ENCODE measurements around the gene RPS6KL1.

Gene RPS6KL1

DNA sequence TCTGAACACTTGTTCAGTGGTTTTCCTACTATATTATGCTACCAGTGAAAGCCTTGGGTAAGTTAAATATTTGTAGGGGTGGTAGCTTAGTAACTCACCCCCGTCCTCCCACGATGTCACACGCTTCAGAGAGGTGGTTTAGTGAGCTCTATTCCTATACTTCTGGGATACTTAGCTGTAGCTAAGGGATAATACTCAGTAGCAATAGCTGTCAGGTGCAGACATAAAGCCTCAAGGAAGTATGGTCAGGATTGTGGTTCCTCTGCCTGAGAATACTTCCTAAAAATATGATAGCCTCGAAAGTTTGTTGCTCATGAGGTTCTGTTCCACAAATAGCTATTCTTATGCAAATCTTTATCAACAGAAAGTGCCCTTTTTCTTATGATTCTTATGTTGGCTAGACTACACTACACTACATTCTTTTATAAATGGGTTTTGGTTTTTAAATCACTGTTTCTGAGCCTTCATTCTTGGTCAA, 29.4 kb downstream of the RPS6KL1 start:
- peaks cover 9% of the 10 kb centered on the region for H3K79me2 ChIP-seq (ENCODE audit: insufficient read depth, low read length)
- no peak for ATAC-seq (ENCODE audit: insufficient read depth, low read depth)
- H3K27ac ChIP-seq (ENCODE audit: low read length): no peak overlapping the region
- no peak overlapping the region for H3K4me3 ChIP-seq (ENCODE audit: low read depth in 1 of 2, low read length in 2 of 2)
- no peak for TF ChIP-seq EZH2 (IDR thresholded peaks at IDR 0.05; ENCODE audit: borderline replicate concordance, low read depth, low read length, severe bottlenecking)
- TF ChIP-seq, protein P1, sequence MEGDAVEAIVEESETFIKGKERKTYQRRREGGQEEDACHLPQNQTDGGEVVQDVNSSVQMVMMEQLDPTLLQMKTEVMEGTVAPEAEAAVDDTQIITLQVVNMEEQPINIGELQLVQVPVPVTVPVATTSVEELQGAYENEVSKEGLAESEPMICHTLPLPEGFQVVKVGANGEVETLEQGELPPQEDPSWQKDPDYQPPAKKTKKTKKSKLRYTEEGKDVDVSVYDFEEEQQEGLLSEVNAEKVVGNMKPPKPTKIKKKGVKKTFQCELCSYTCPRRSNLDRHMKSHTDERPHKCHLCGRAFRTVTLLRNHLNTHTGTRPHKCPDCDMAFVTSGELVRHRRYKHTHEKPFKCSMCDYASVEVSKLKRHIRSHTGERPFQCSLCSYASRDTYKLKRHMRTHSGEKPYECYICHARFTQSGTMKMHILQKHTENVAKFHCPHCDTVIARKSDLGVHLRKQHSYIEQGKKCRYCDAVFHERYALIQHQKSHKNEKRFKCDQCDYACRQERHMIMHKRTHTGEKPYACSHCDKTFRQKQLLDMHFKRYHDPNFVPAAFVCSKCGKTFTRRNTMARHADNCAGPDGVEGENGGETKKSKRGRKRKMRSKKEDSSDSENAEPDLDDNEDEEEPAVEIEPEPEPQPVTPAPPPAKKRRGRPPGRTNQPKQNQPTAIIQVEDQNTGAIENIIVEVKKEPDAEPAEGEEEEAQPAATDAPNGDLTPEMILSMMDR (IDR thresholded peaks at IDR 0.05; ENCODE audit: borderline replicate concordance, extremely low read depth, low read length, poor library complexity, severe bottlenecking): no peak
- peaks cover 95% of the 10 kb centered on the region for H3K36me3 ChIP-seq (ENCODE audit: insufficient read depth, low read length)
- peaks cover 7% of the 10 kb centered on the region; the same call in 1 of the 2 replicates for H4K20me1 ChIP-seq (ENCODE audit: insufficient read depth, low read length)
- no peak for DNase-seq
- no peaks in the 10 kb centered on the region for H3K27me3 ChIP-seq (ENCODE audit: insufficient read depth, low read length, poor library complexity)
- H3K9me3 ChIP-seq (ENCODE audit: insufficient read depth, low read length, severe bottlenecking): no peaks in the 10 kb centered on the region
- H3K4me2 ChIP-seq (ENCODE audit: insufficient read depth, low read length): no peak overlapping the region
- no peaks in the 10 kb centered on the region for H3K4me1 ChIP-seq (ENCODE audit: insufficient read depth, low read length)
- H3K9ac ChIP-seq (ENCODE audit: low read depth, low read length): no peak overlapping the region
- no peak overlapping the region for H2AFZ ChIP-seq (ENCODE audit: low read depth, low read length)

DNA sequence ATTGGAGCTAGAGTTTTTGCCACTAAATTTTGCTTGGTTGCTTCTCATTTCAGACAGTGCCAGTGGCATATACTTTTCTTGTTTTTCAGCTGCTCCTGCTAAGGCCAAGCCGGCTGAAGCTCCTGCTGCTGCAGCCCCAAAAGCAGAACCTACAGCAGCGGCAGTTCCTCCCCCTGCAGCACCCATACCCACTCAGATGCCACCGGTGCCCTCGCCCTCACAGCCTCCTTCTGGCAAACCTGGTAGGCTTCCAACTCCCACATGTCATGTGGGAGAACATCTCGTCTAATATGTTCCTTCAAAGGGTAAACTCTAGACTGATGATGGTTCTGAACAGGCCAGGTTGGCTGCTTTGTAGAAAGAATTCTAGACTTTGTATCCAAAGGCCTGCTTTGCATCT, 30.3 kb downstream of the RPS6KL1 start:
- no peaks in the 10 kb centered on the region for H3K4me1 ChIP-seq (ENCODE audit: insufficient read depth, low read length)
- peaks cover 92% of the 10 kb centered on the region for H3K36me3 ChIP-seq (ENCODE audit: insufficient read depth, low read length)
- no peak for DNase-seq
- ATAC-seq (ENCODE audit: insufficient read depth, low read depth): no peak
- peaks cover 18% of the 10 kb centered on the region for H3K79me2 ChIP-seq (ENCODE audit: insufficient read depth, low read length)
- H3K4me2 ChIP-seq (ENCODE audit: insufficient read depth, low read length): no peak overlapping the region
- H2AFZ ChIP-seq (ENCODE audit: low read depth, low read length): no peak overlapping the region
- peaks cover 14% of the 10 kb centered on the region; the same call in 1 of the 2 replicates for H4K20me1 ChIP-seq (ENCODE audit: insufficient read depth, low read length)
- H3K27ac ChIP-seq (ENCODE audit: low read length): no peak overlapping the region
- H3K9ac ChIP-seq (ENCODE audit: low read depth, low read length): no peak overlapping the region
- TF ChIP-seq EZH2 (IDR thresholded peaks at IDR 0.05; ENCODE audit: borderline replicate concordance, low read depth, low read length, severe bottlenecking): no peak
- TF ChIP-seq, protein P1 (IDR thresholded peaks at IDR 0.05; ENCODE audit: borderline replicate concordance, extremely low read depth, low read length, poor library complexity, severe bottlenecking): no peak
- H3K9me3 ChIP-seq (ENCODE audit: insufficient read depth, low read length, severe bottlenecking): no peaks in the 10 kb centered on the region
- no peaks in the 10 kb centered on the region for H3K27me3 ChIP-seq (ENCODE audit: insufficient read depth, low read length, poor library complexity)
- no peak overlapping the region for H3K4me3 ChIP-seq (ENCODE audit: low read depth in 1 of 2, low read length in 2 of 2)

DNA sequence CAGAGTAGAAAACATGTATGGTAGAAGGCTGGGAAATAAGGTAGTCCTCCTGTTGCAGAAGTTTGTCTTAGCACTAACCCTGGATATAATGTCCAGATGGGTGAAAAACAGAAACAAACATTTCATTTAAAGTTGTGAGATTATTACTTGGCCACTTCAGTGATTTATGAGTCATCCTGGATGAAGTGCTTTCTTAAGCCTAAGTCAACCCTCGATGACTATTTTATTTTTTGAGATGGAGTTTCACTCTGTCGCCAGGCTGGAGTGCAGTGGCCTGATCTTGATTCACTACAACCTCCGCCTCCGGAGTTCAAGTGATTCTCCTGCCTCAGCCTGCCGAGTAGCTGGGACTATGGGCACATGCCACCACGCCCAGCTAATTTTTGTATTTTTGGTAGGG, 31.2 kb downstream of the RPS6KL1 start:
- ATAC-seq (ENCODE audit: insufficient read depth, low read depth) (no peak), DNase-seq (no peak)
- Histone ChIP-seq H3K27me3 (ENCODE audit: insufficient read depth, low read length, poor library complexity) (no peaks in the 10 kb centered on the region), H3K9me3 (ENCODE audit: insufficient read depth, low read length, severe bottlenecking) (no peaks in the 10 kb centered on the region), H3K27ac (ENCODE audit: low read length) (no peak overlapping the region), H3K79me2 (ENCODE audit: insufficient read depth, low read length) (peaks cover 27% of the 10 kb centered on the region), H3K9ac (ENCODE audit: low read depth, low read length) (no peak overlapping the region), H3K4me1 (ENCODE audit: insufficient read depth, low read length) (no peaks in the 10 kb centered on the region), H3K4me2 (ENCODE audit: insufficient read depth, low read length) (no peak overlapping the region), H3K4me3 (ENCODE audit: low read depth in 1 of 2, low read length in 2 of 2) (no peak overlapping the region), H3K36me3 (ENCODE audit: insufficient read depth, low read length) (peaks cover 88% of the 10 kb centered on the region), H4K20me1 (ENCODE audit: insufficient read depth, low read length) (peaks cover 14% of the 10 kb centered on the region; the same call in 1 of the 2 replicates), H2AFZ (ENCODE audit: low read depth, low read length) (no peak overlapping the region)
- TF ChIP-seq, protein P1 (IDR thresholded peaks at IDR 0.05; ENCODE audit: borderline replicate concordance, extremely low read depth, low read length, poor library complexity, severe bottlenecking): no peak
- no peak for TF ChIP-seq EZH2 (IDR thresholded peaks at IDR 0.05; ENCODE audit: borderline replicate concordance, low read depth, low read length, severe bottlenecking)

Data from DND-41 (cell line).